Gastrocnemius medialis (tissue), 4 donors: ENCODE measurements around the gene LSM8. TPM values are rescaled to one million over a fixed set of nuclear protein-coding genes. Genes with fewer than 3 reads are reported as not detected.
"Not testable (repeated sequence)": the region's sequence is repeated elsewhere in the genome, so short reads cannot be mapped to it uniquely, and the experiment has no call there.

ENCODE experiments used
- ATAC-seq, 2 donors: fragments of 150-250 bp; one replicate each; pipeline ENCODE4 v1.9.1; 2016
- DNase-seq, 2 donors: peaks; one replicate each; pipeline ENCODE4 v3.0.0-alpha.2; 2019
- H3K27ac ChIP-seq, 4 donors: fragments of 200-600 bp; sonication (generic); 1 replicate in 1 of 4; 2 replicates in 3 of 4; pipeline ENCODE4 v1.5.1; 2016 to 2018; ENCODE audit warnings: mild to moderate bottlenecking in 2 of 4, moderate library complexity in 1 of 4
- H3K27me3 ChIP-seq, 3 donors: fragments of 200-600 bp; sonication (generic) in 2 of 3; 1 replicate in 1 of 3; 2 replicates in 2 of 3; pipeline versions ENCODE4 v1.5.1 to v1.6.0; 2016 to 2019; ENCODE audit warnings: mild to moderate bottlenecking in 1 of 3, moderate library complexity in 1 of 3
- H3K36me3 ChIP-seq, 2 donors: fragments of 200-600 bp; sonication (generic) in 1 of 2; one replicate each; pipeline ENCODE4 v1.5.1; 2017 to 2018
- H3K4me1 ChIP-seq, 2 donors: fragments of 200-600 bp; sonication (generic) in 1 of 2; one replicate each; pipeline ENCODE4 v1.5.1; 2016 to 2017; ENCODE audit warnings: mild to moderate bottlenecking in 2 of 2
- H3K4me3 ChIP-seq, 4 donors: fragments of 200-600 bp; sonication (generic) in 3 of 4; 1 replicate in 1 of 4; 2 replicates in 3 of 4; pipeline ENCODE4 v1.5.1; 2016 to 2019; ENCODE audit warnings: mild to moderate bottlenecking in 2 of 4
- H3K9me3 ChIP-seq, 3 donors: fragments of 200-600 bp; sonication (generic) in 2 of 3; 1 replicate in 1 of 3; 2 replicates in 2 of 3; pipeline ENCODE4 v1.5.1; 2016 to 2019
- POLR2A ChIP-seq, 2 donors: fragments of 450-650 bp; IDR thresholded peaks; one replicate each; pipeline ENCODE4 v1.6.1; 2017; ENCODE audit warnings: antibody characterized with exemption in 2 of 2, mild to moderate bottlenecking in 2 of 2, moderate library complexity in 2 of 2
- in situ Hi-C, 4 donors: fragments of 200-750 bp; cut with MboI; loops; one replicate each; pipeline versions ENCODE4 v1.15.0 to v1.8.0; 2017; ENCODE audit warnings: low sequenced_read_pairs in 4 of 4
- intact Hi-C: fragments of 100-400 bp; cut with DNase I; formaldehyde crosslinking; loops from one replicate; pipeline ENCODE4 v1.15.1; 2023; ENCODE audit warnings: low total_unique reads
- total RNA-seq, 4 donors: library from RNA; depleted of rRNA; stranded (reverse); fragments of >200 nt; gene quantifications; one replicate each; pipeline versions ENCODE4 v1.1.0 to v1.2.3, GENCODE V29; 2016
- TF ChIP-seq, protein P1 (sequence below), 5 experiments: fragments of 450-650 bp in 3 of 5; fragments of 200-600 bp in 2 of 5; sonication (generic) in 2 of 5; IDR thresholded peaks in 4 of 5; conservative IDR thresholded peaks in 1 of 5; 1 replicate in 4 of 5; 2 replicates in 1 of 5; pipeline ENCODE4 v1.5.1; 2016 to 2019; ENCODE audit warnings: antibody characterized with exemption in 5 of 5, mild to moderate bottlenecking in 3 of 5, moderate library complexity in 3 of 5

Gene LSM8
- total RNA-seq, 4 donors from 2014 or later, result 13.0 to 28.1 (median 17.7) TPM

DNA sequence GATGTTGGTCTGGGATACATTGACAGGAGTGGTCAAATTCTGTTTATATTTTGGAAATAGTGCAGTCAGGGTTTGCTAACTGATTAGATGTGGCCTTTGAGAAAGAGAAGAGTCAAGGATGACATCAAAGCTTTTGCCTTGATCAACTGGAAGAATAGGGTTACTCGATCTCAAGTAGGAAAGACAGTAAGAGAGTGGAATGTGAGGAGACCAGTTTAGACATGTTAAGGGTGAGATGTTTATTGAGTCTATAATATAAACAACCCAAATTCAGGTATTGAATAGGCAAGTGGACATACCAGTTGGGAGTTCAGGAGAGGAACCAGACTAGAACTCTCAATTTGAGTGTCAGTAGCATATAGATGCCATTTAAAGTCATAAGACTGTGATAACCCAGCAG, 38.6 kb downstream of the LSM8 start:
- H3K4me1 ChIP-seq, result no peaks in the 10 kb centered on the region
- H3K27me3 ChIP-seq, result no peaks in the 10 kb centered on the region
- H3K27ac ChIP-seq, result no peak overlapping the region
- H3K36me3 ChIP-seq, result no peaks in the 10 kb centered on the region
- intact Hi-C loops, result no loop called here
- TF ChIP-seq, protein P1, sequence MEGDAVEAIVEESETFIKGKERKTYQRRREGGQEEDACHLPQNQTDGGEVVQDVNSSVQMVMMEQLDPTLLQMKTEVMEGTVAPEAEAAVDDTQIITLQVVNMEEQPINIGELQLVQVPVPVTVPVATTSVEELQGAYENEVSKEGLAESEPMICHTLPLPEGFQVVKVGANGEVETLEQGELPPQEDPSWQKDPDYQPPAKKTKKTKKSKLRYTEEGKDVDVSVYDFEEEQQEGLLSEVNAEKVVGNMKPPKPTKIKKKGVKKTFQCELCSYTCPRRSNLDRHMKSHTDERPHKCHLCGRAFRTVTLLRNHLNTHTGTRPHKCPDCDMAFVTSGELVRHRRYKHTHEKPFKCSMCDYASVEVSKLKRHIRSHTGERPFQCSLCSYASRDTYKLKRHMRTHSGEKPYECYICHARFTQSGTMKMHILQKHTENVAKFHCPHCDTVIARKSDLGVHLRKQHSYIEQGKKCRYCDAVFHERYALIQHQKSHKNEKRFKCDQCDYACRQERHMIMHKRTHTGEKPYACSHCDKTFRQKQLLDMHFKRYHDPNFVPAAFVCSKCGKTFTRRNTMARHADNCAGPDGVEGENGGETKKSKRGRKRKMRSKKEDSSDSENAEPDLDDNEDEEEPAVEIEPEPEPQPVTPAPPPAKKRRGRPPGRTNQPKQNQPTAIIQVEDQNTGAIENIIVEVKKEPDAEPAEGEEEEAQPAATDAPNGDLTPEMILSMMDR (IDR thresholded peaks at IDR 0.05 in 4 of 5, conservative IDR thresholded peaks at IDR 0.05 in 1 of 5), result no peak
- TF ChIP-seq POLR2A (IDR thresholded peaks at IDR 0.05), result no peak
- H3K4me3 ChIP-seq, result no peak overlapping the region
- in situ Hi-C loops, result no loop called here
- DNase-seq (no peak), ATAC-seq (no peak)
- H3K9me3 ChIP-seq, result no peaks in the 10 kb centered on the region

DNA sequence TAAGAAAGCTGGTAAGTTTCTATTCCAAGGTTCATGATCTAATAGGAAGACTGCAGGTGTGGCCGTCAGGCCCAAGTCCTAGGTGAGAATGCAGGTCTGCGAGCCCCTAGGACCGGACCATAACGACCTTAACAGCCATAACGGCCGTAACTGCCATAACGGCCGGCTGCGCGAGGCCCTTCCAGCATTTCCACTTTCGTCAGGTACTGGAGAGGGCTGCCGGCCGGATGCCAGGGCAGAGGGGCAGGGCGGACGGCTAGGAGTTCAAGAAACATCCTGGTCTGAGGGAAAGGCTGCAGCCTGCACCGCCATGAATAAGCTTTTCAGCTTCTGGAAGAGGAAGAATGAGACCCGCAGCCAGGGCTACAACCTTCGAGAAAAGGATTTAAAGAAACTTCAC, 40.6 kb downstream of the LSM8 start, which contains the start of gene ANKRD7:
Gene ANKRD7, plus strand, starts transcription at position 184 of the 400 bp plus-strand sequence. Its CDS starts 127 bp downstream, at position 311.
- H3K36me3 ChIP-seq, result no peaks in the 10 kb centered on the region
- in situ Hi-C loops, result no loop called here
- no peaks in the 10 kb centered on the region for H3K4me1 ChIP-seq
- H3K9me3 ChIP-seq, result no peaks in the 10 kb centered on the region
- H3K27ac ChIP-seq, result no peak within 1 kb of the TSS
- no peak for TF ChIP-seq POLR2A (IDR thresholded peaks at IDR 0.05)
- TF ChIP-seq, protein P1 (IDR thresholded peaks at IDR 0.05 in 4 of 5, conservative IDR thresholded peaks at IDR 0.05 in 1 of 5), result no peak
- no peak for DNase-seq
- H3K27me3 ChIP-seq, result no peaks in the 10 kb centered on the region
- no peak within 1 kb of the TSS for H3K4me3 ChIP-seq
- intact Hi-C loops, result no loop called here
- no peak for ATAC-seq

DNA sequence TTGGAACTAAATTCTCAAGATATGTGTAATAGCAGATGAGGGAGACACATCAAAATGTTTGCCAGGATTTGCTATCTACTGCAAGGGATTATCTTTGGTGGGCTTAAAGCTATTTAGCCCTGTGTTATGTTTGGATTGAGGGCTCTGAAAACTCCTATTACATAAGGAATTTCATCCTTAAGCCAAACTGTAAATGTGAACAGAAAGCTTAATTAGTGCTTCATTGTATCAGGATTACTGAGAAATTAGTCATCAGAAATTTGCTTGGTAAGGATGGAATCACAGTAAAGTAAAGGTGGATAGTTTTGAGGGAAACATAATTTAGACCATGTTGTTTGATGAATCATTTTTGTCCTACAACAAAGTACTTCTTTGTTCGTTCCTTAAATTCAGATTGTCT, 48.9 kb downstream of the LSM8 start:
- Histone ChIP-seq H3K4me1 (no peaks in the 10 kb centered on the region), H3K27ac (no peak overlapping the region), H3K36me3 (no peaks in the 10 kb centered on the region), H3K27me3 (no peaks in the 10 kb centered on the region), H3K4me3 (no peak overlapping the region), H3K9me3 (no peaks in the 10 kb centered on the region)
- in situ Hi-C loops, result no loop called here
- no peak for ATAC-seq
- no peak for TF ChIP-seq POLR2A (IDR thresholded peaks at IDR 0.05)
- TF ChIP-seq, protein P1 (IDR thresholded peaks at IDR 0.05 in 4 of 5, conservative IDR thresholded peaks at IDR 0.05 in 1 of 5), result no peak
- DNase-seq, result no peak
- intact Hi-C loops, result no loop called here

DNA sequence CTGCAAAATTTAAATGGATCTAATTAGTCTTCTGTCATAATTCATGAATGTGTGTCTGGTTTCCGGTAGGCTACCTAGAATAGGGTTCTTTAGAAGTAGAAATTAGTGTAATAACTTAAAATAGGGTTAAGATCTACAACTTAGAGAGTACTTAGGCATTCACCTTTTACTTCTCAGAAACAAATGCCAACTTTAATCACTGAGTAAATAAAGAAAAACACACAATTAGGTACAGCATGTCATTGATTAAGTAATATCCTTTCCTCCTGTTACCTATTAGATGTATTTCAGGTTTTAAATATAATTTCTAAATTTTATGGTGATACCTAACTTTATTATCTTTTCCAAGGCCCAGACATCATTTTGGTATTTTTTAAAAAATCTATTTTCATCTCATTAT, 49.8 kb downstream of the LSM8 start:
- H3K4me1 ChIP-seq, result no peaks in the 10 kb centered on the region
- TF ChIP-seq, protein P1 (IDR thresholded peaks at IDR 0.05 in 4 of 5, conservative IDR thresholded peaks at IDR 0.05 in 1 of 5), result no peak
- TF ChIP-seq POLR2A (IDR thresholded peaks at IDR 0.05), result no peak
- in situ Hi-C loops (no loop called here), intact Hi-C loops (no loop called here)
- H3K4me3 ChIP-seq, result no peak overlapping the region
- H3K9me3 ChIP-seq, result no peaks in the 10 kb centered on the region
- no peak for DNase-seq
- no peaks in the 10 kb centered on the region for H3K36me3 ChIP-seq
- H3K27me3 ChIP-seq, result no peaks in the 10 kb centered on the region
- ATAC-seq, result no peak
- H3K27ac ChIP-seq, result no peak overlapping the region

DNA sequence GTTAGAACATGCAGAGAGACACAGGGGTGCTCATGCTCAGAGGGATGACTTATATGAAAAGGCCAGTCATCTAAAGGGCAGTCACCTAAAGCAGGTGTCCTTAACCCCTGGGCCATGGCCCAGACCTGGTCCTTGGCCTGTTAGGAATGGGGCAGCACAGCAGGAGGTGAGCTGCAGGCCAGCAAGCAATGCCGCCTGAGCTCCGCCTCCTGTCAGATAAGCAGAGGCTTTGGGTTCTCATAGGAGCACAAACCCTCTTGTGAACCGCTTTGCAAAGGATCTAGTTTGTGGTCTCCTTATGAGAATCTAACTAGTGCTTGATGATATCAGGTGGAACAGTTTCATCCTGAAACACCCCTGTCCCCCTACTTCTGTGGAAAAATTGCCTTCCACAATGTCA, 55.0 kb downstream of the LSM8 start:
- H3K4me3 ChIP-seq, result no peak overlapping the region
- in situ Hi-C loops, result no loop called here
- ATAC-seq, result no peak
- no peak for TF ChIP-seq POLR2A (IDR thresholded peaks at IDR 0.05)
- TF ChIP-seq, protein P1 (IDR thresholded peaks at IDR 0.05 in 4 of 5, conservative IDR thresholded peaks at IDR 0.05 in 1 of 5), result no peak
- H3K4me1 ChIP-seq, result no peaks in the 10 kb centered on the region
- no peak for DNase-seq
- H3K27me3 ChIP-seq, result no peaks in the 10 kb centered on the region
- no peaks in the 10 kb centered on the region for H3K36me3 ChIP-seq
- intact Hi-C loops, result no loop called here
- H3K27ac ChIP-seq, result no peak overlapping the region
- no peaks in the 10 kb centered on the region for H3K9me3 ChIP-seq

DNA sequence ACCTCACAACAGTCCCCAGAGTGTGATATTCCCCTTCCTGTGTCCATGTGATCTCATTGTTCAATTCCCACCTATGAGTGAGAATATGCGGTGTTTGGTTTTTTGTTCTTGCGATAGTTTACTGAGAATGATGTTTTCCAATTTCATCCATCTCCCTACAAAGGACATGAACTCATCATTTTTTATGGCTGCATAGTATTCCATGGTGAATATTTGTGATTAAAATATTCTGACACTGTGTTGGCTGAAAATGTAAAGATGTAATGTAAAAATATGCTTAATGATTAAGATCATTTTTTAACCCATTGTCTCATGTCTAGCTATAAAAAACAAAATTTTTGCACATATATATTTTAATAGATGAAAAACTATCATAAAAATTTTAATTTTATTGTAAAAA, 56.4 kb downstream of the LSM8 start:
- in situ Hi-C loops, H3K27me3 ChIP-seq, ATAC-seq, H3K36me3 ChIP-seq, H3K4me3 ChIP-seq, intact Hi-C loops, H3K4me1 ChIP-seq, H3K9me3 ChIP-seq, DNase-seq, H3K27ac ChIP-seq: not testable (repeated sequence)
